Upper lobe of left lung (tissue), 6 donors: ENCODE measurements around the gene OPALIN. TPM values are rescaled to one million over a fixed set of nuclear protein-coding genes. Genes with fewer than 3 reads are reported as not detected.
A peak's percentile ranks its signal among the peaks of the same experiment; 100 is the strongest.
"Not testable (repeated sequence)": the region's sequence is repeated elsewhere in the genome, so short reads cannot be mapped to it uniquely, and the experiment has no call there.

Experiments used
- ATAC-seq, 2 donors: fragments of 200-7000 bp; cut with Tn5 transposase; one replicate each; pipeline ENCODE4 v1.9.1; 2022; ENCODE audit warnings: mild to moderate bottlenecking in 2 of 2, moderate library complexity in 2 of 2; ENCODE audit not compliant: low FRiP score in 2 of 2
- DNase-seq, 2 donors: peaks; one replicate each; pipeline ENCODE4 v3.0.0-alpha.2; 2019 to 2020
- H3K27ac ChIP-seq, 4 donors: fragments of 200-600 bp; sonication (generic); one replicate each; pipeline ENCODE4 v1.5.1; 2016 to 2019
- H3K27me3 ChIP-seq, 4 donors: fragments of 200-600 bp; sonication (generic); one replicate each; pipeline ENCODE4 v1.5.1; 2017 to 2019
- H3K36me3 ChIP-seq, 4 donors: fragments of 200-600 bp; sonication (generic); one replicate each; pipeline ENCODE4 v1.5.1; 2016 to 2019
- H3K4me1 ChIP-seq, 4 donors: fragments of 200-600 bp; sonication (generic); one replicate each; pipeline ENCODE4 v1.5.1; 2018 to 2019
- H3K4me3 ChIP-seq, 4 donors: fragments of 200-600 bp; sonication (generic); one replicate each; pipeline ENCODE4 v1.5.1; 2017 to 2019; ENCODE audit warnings: mild to moderate bottlenecking in 2 of 4, moderate library complexity in 1 of 4
- H3K9me3 ChIP-seq, 4 donors: fragments of 200-600 bp; sonication (generic); one replicate each; pipeline ENCODE4 v1.5.1; 2018 to 2019
- CTCF ChIP-seq, 6 experiments: fragments of 450-650 bp in 4 of 6; fragments of 200-600 bp in 2 of 6; sonication (generic) in 2 of 6; IDR thresholded peaks; one replicate each; pipeline ENCODE4 v1.5.1; 2016 to 2019; ENCODE audit warnings: antibody characterized with exemption in 6 of 6
- EP300 ChIP-seq, 4 donors: sonication (generic); formaldehyde crosslinking; IDR thresholded peaks; one replicate each; pipeline ENCODE4 v1.5.1; 2017; ENCODE audit warnings: antibody characterized with exemption in 4 of 4, control low read depth in 2 of 4
- POLR2A ChIP-seq, 4 donors: fragments of 450-650 bp; IDR thresholded peaks; one replicate each; pipeline ENCODE4 v1.5.1; 2016 to 2017; ENCODE audit warnings: antibody characterized with exemption in 4 of 4, mild to moderate bottlenecking in 2 of 4
- POLR2AphosphoS5 ChIP-seq, 2 donors: sonication (generic); formaldehyde crosslinking; IDR thresholded peaks; one replicate each; pipeline ENCODE4 v1.5.1; 2017; ENCODE audit warnings: antibody characterized with exemption in 2 of 2
- WGBS, 2 donors: methylation state at CpG; one replicate each; pipeline ENCODE4 v1.1.5; 2017 to 2018; 5-methylcytosine and 5-hydroxymethylcytosine counted together
- total RNA-seq, 6 donors: library from RNA; depleted of rRNA in 4 of 6; stranded (reverse); fragments of >200 nt in 4 of 6; gene quantifications; one replicate each; pipeline versions ENCODE4 v1.1.0 to v1.2.1, GENCODE V29; 2016 to 2021
- donor health status: DM: no; HTN: no; CAD: no; lungs with moderate emphysema.
- donor health status: DM: no; HTN: yes; CAD: no; lungs with severe emphysema.

Gene OPALIN
- total RNA-seq, 6 donors from 2014 or later: not detected

- Histone ChIP-seq H3K4me1 (peaks cover 16 to 26% (median 21%) of the 10 kb centered on the region in 4 donors), H3K27ac (peak overlapping the region in 2 of 4 donors; percentile 8 to 38), H3K36me3 (no peaks in the 10 kb centered on the region), H3K27me3 (no peaks in the 10 kb centered on the region), H3K9me3 (no peaks in the 10 kb centered on the region), H3K4me3 (no peak overlapping the region)
- WGBS, 2 donors: 12 to 17% methylated on average over 1 of the region's 1 CpG
- ATAC-seq: no peak
- no peak for DNase-seq
- TF ChIP-seq POLR2AphosphoS5 (IDR thresholded peaks at IDR 0.05) (no peak), CTCF (IDR thresholded peaks at IDR 0.05) (no peak), EP300 (IDR thresholded peaks at IDR 0.05) (no peak), POLR2A (IDR thresholded peaks at IDR 0.05) (no peak)
These were observed 48.5 kb downstream of the OPALIN start for GRCh38 chr10:96310321-96310669.

- H3K36me3 ChIP-seq: no peaks in the 10 kb centered on the region
- DNase-seq: no peak
- no peak for TF ChIP-seq POLR2AphosphoS5 (IDR thresholded peaks at IDR 0.05)
- TF ChIP-seq POLR2A (IDR thresholded peaks at IDR 0.05): no peak
- no peak for TF ChIP-seq EP300 (IDR thresholded peaks at IDR 0.05)
- no peak for TF ChIP-seq CTCF (IDR thresholded peaks at IDR 0.05)
These were observed 49.0 kb downstream of the OPALIN start for GRCh38 chr10:96309628-96310320.

GRCh38 chr10:96308854-96309253 lies 49.9 kb downstream of the OPALIN start:
- 59 to 65% methylated on average over 3 to 4 of the region's 4 CpGs for WGBS, 2 donors
- H3K9me3 ChIP-seq, DNase-seq, H3K36me3 ChIP-seq, H3K27me3 ChIP-seq, ATAC-seq, H3K27ac ChIP-seq, H3K4me3 ChIP-seq: not testable (repeated sequence)
- H3K4me1 ChIP-seq: peaks cover 16 to 26% (median 21%) of the 10 kb centered on the region in 4 donors

More at GRCh38 chr10:96309628-96310320, 49.0 kb downstream of the OPALIN start:
- peaks cover 16 to 26% (median 21%) of the 10 kb centered on the region in 4 donors for H3K4me1 ChIP-seq
- H3K27me3 ChIP-seq: no peaks in the 10 kb centered on the region
- 56 to 61% methylated on average over 2 to 3 of the region's 3 CpGs for WGBS, 2 donors
- H3K4me3 ChIP-seq: no peak overlapping the region
- no peak for ATAC-seq
- H3K27ac ChIP-seq: peak overlapping the region in 2 of 4 donors; percentile 8 to 38
- no peaks in the 10 kb centered on the region for H3K9me3 ChIP-seq

GRCh38 chr10:96306516-96306915 lies 52.3 kb downstream of the OPALIN start:
- Histone ChIP-seq H3K4me1 (peaks cover 16 to 26% (median 21%) of the 10 kb centered on the region in 4 donors), H3K9me3 (no peaks in the 10 kb centered on the region), H3K27me3 (no peaks in the 10 kb centered on the region), H3K27ac (no peak overlapping the region), H3K36me3 (no peaks in the 10 kb centered on the region), H3K4me3 (no peak overlapping the region)
- ATAC-seq (peak in 1 of 2 donors; percentile 53), DNase-seq (peak; percentile 48 to 51)
- TF ChIP-seq POLR2AphosphoS5 (IDR thresholded peaks at IDR 0.05) (no peak), POLR2A (IDR thresholded peaks at IDR 0.05) (no peak), CTCF (IDR thresholded peaks at IDR 0.05) (no peak), EP300 (IDR thresholded peaks at IDR 0.05) (no peak)
- 19 to 27% methylated on average over 8 of the region's 8 CpGs for WGBS, 2 donors

GRCh38 chr10:96305019-96305418 lies 53.8 kb downstream of the OPALIN start:
- Histone ChIP-seq H3K9me3 (no peaks in the 10 kb centered on the region), H3K4me3 (no peak overlapping the region), H3K27ac (no peak overlapping the region), H3K36me3 (no peaks in the 10 kb centered on the region), H3K27me3 (no peaks in the 10 kb centered on the region), H3K4me1 (peaks cover 15 to 19% (median 18%) of the 10 kb centered on the region in 4 donors)
- WGBS, 2 donors: 87 to 92% methylated on average over 3 of the region's 3 CpGs
- ATAC-seq: no peak
- DNase-seq: no peak
- TF ChIP-seq CTCF (IDR thresholded peaks at IDR 0.05): no peak
